ENCODE measurements around the gene COLEC12.

COLEC12 gene

GRCh38 chr18:318791-319291, 181.7 kb downstream of the COLEC12 start:
- Histone ChIP-seq H4K20me1 (ENCODE audit: low read depth, low read length) (no peaks in the 10 kb centered on the region), H3K27ac (ENCODE audit: low read depth, low read length) (no peak overlapping the region), H3K9me2 (replicated peaks; ENCODE audit: insufficient read depth, low read length) (no peaks in the 10 kb centered on the region), H3F3A (ENCODE audit: insufficient read depth) (no peaks in the 10 kb centered on the region), H3K4me3 (ENCODE audit: insufficient read depth, low read length, poor library complexity, severe bottlenecking) (no peak overlapping the region), H3K27me3 (ENCODE audit: low read length) (no peaks in the 10 kb centered on the region), H3K4me2 (ENCODE audit: low read depth, low read length, poor library complexity, severe bottlenecking) (no peak overlapping the region), H3K36me3 (ENCODE audit: low read length) (no peaks in the 10 kb centered on the region), H3K9me3 (ENCODE audit: insufficient read depth, low read length) (no peaks in the 10 kb centered on the region), H3K9ac (ENCODE audit: low read length) (no peak overlapping the region), H3K79me2 (ENCODE audit: insufficient read depth, low read length) (no peaks in the 10 kb centered on the region), H2AFZ (ENCODE audit: low read depth, low read length, severe bottlenecking) (no peak overlapping the region)
- TF ChIP-seq CTCF (IDR thresholded peaks at IDR 0.05; ENCODE audit: insufficient read depth, low read length, poor library complexity, severe bottlenecking) (no peak), EZH2phosphoT487 (conservative IDR thresholded peaks at IDR 0.05; ENCODE audit: low read length) (no peak)

- TF ChIP-seq CTCF (IDR thresholded peaks at IDR 0.05; ENCODE audit: insufficient read depth, low read length, poor library complexity, severe bottlenecking) (no peak), EZH2phosphoT487 (conservative IDR thresholded peaks at IDR 0.05; ENCODE audit: low read length) (no peak)
- H3F3A ChIP-seq (ENCODE audit: insufficient read depth), result no peaks in the 10 kb centered on the region
These were observed 182.9 kb downstream of the COLEC12 start for GRCh38 chr18:317618-318017.

GRCh38 chr18:316393-316792, 184.1 kb downstream of the COLEC12 start:
- H3K9me2 ChIP-seq (replicated peaks; ENCODE audit: insufficient read depth, low read length), result no peaks in the 10 kb centered on the region
- H3K4me2 ChIP-seq (ENCODE audit: low read depth, low read length, poor library complexity, severe bottlenecking), result no peak overlapping the region

More at GRCh38 chr18:317618-318017, 182.9 kb downstream of the COLEC12 start:
- Histone ChIP-seq H3K4me2 (ENCODE audit: low read depth, low read length, poor library complexity, severe bottlenecking) (no peak overlapping the region), H3K36me3 (ENCODE audit: low read length) (no peaks in the 10 kb centered on the region), H4K20me1 (ENCODE audit: low read depth, low read length) (no peaks in the 10 kb centered on the region), H3K9me3 (ENCODE audit: insufficient read depth, low read length) (no peaks in the 10 kb centered on the region), H3K9ac (ENCODE audit: low read length) (no peak overlapping the region), H3K27me3 (ENCODE audit: low read length) (no peaks in the 10 kb centered on the region), H3K9me2 (replicated peaks; ENCODE audit: insufficient read depth, low read length) (no peaks in the 10 kb centered on the region), H3K4me3 (ENCODE audit: insufficient read depth, low read length, poor library complexity, severe bottlenecking) (no peak overlapping the region), H2AFZ (ENCODE audit: low read depth, low read length, severe bottlenecking) (no peak overlapping the region), H3K79me2 (ENCODE audit: insufficient read depth, low read length) (no peaks in the 10 kb centered on the region), H3K27ac (ENCODE audit: low read depth, low read length) (no peak overlapping the region)

More at GRCh38 chr18:316393-316792, 184.1 kb downstream of the COLEC12 start:
- TF ChIP-seq CTCF (IDR thresholded peaks at IDR 0.05; ENCODE audit: insufficient read depth, low read length, poor library complexity, severe bottlenecking) (no peak), EZH2phosphoT487 (conservative IDR thresholded peaks at IDR 0.05; ENCODE audit: low read length) (no peak)
- Histone ChIP-seq H3K79me2 (ENCODE audit: insufficient read depth, low read length) (no peaks in the 10 kb centered on the region), H3K4me3 (ENCODE audit: insufficient read depth, low read length, poor library complexity, severe bottlenecking) (no peak overlapping the region), H3K27ac (ENCODE audit: low read depth, low read length) (no peak overlapping the region), H3F3A (ENCODE audit: insufficient read depth) (no peaks in the 10 kb centered on the region), H3K36me3 (ENCODE audit: low read length) (no peaks in the 10 kb centered on the region), H4K20me1 (ENCODE audit: low read depth, low read length) (no peaks in the 10 kb centered on the region), H2AFZ (ENCODE audit: low read depth, low read length, severe bottlenecking) (no peak overlapping the region), H3K9me3 (ENCODE audit: insufficient read depth, low read length) (no peaks in the 10 kb centered on the region), H3K27me3 (ENCODE audit: low read length) (no peaks in the 10 kb centered on the region), H3K9ac (ENCODE audit: low read length) (no peak overlapping the region)
